Measurements from ENCODE around the gene MARCHF6.
"Not testable (repeated sequence)": the region's sequence is repeated elsewhere in the genome, so short reads cannot be mapped to it uniquely, and the experiment has no call there.

The MARCHF6 gene

GRCh38 chr5:10353241-10354047 is at the start of gene MARCHF6:
Gene MARCHF6, plus strand, starts transcription at chr5:10353695. Its CDS starts 204 bp downstream, at chr5:10353899.
- DNase-seq: peak; percentile 90

GRCh38 chr5:10303699-10304170 is 49.8 kb upstream of the MARCHF6 start:
- DNase-seq: no peak

GRCh38 chr5:10304932-10305331 is 48.6 kb upstream of the MARCHF6 start:
- DNase-seq: no peak

GRCh38 chr5:10306114-10306513 is 47.4 kb upstream of the MARCHF6 start:
- DNase-seq: no peak

- no peak for DNase-seq
These were observed 46.7 kb upstream of the MARCHF6 start for GRCh38 chr5:10306806-10307205.

- DNase-seq: peak; percentile 49
These were observed 46.0 kb upstream of the MARCHF6 start, which contains the start of gene CMBL for GRCh38 chr5:10307206-10308148. Gene CMBL, minus strand, starts transcription at chr5:10307902. Its CDS starts 17,140 bp downstream, at chr5:10290762.

GRCh38 chr5:10308844-10309243 is 44.7 kb upstream of the MARCHF6 start:
- DNase-seq: no peak

GRCh38 chr5:10310066-10310779 is 43.3 kb upstream of the MARCHF6 start:
- peak; percentile 54 for DNase-seq

- DNase-seq: not testable (repeated sequence)
These were observed 42.5 kb upstream of the MARCHF6 start for GRCh38 chr5:10310835-10311570.

- DNase-seq: no peak
These were observed 41.7 kb upstream of the MARCHF6 start for GRCh38 chr5:10311595-10312425.

- no peak for DNase-seq
These were observed 38.3 kb upstream of the MARCHF6 start for GRCh38 chr5:10315201-10315600.

GRCh38 chr5:10315824-10316509 is 37.5 kb upstream of the MARCHF6 start:
- DNase-seq: no peak

GRCh38 chr5:10317825-10318682 is 35.4 kb upstream of the MARCHF6 start:
- no peak for DNase-seq

- DNase-seq: no peak
These were observed 34.2 kb upstream of the MARCHF6 start for GRCh38 chr5:10319202-10319851.

- DNase-seq: no peak
These were observed 32.7 kb upstream of the MARCHF6 start for GRCh38 chr5:10320793-10321192.

GRCh38 chr5:10321882-10322281 is 31.6 kb upstream of the MARCHF6 start:
- DNase-seq: no peak

GRCh38 chr5:10323588-10324488 is 29.7 kb upstream of the MARCHF6 start:
- peak; percentile 37 for DNase-seq

Measured in fibroblast of upper back skin (primary cell).